K562 (cell line): ENCODE results near the gene PRSS38. TPM values are rescaled to one million over a fixed set of nuclear protein-coding genes. Genes with fewer than 3 reads are reported as not detected.
A peak's percentile ranks its signal among the peaks of the same experiment; 100 is the strongest.

Experiments used
- BACH1 ChIP-seq: fragments of 200-800 bp; sonication (Bioruptor generic); IDR thresholded peaks from 2 replicates; pipeline ENCODE4 v1.6.1; 2016; ENCODE audit warnings: missing genetic modification characterization, missing compliant biosample characterization
- BCLAF1 ChIP-seq, 2 experiments: fragments of 450-650 bp in 1 of 2; IDR thresholded peaks; 2 replicates each; pipeline ENCODE4 v1.6.1; 2011 to 2017; ENCODE audit warnings: low read depth in 2 of 2, antibody characterized with exemption in 1 of 2, borderline replicate concordance in 1 of 2, low read length in 1 of 2, mild to moderate bottlenecking in 1 of 2, mixed read lengths in 1 of 2; ENCODE audit not compliant: control insufficient read depth in 1 of 2
- BCOR ChIP-seq: fragments of 450-650 bp; IDR thresholded peaks from 2 replicates; pipeline ENCODE4 v1.6.1; 2016
- CREM ChIP-seq: IDR thresholded peaks from 2 replicates; pipeline ENCODE4 v1.6.1; 2014; ENCODE audit warnings: antibody characterized with exemption, low read depth
- DIDO1 ChIP-seq: fragments of 450-650 bp; IDR thresholded peaks from 2 replicates; pipeline ENCODE4 v1.6.1; 2016; ENCODE audit warnings: low read depth, missing biosample characterization, missing genetic modification characterization
- ERF ChIP-seq: fragments of 450-650 bp; formaldehyde crosslinking; IDR thresholded peaks from 2 replicates; pipeline ENCODE4 v1.4.0; 2020; ENCODE audit warnings: mild to moderate bottlenecking, mixed read lengths
- FOXJ2 ChIP-seq: fragments of 200-800 bp; sonication (Bioruptor generic); IDR thresholded peaks from 2 replicates; pipeline ENCODE4 v1.6.1; 2016; ENCODE audit warnings: missing genetic modification characterization, missing compliant biosample characterization
- LARP7 ChIP-seq: fragments of 450-650 bp; IDR thresholded peaks from 2 replicates; pipeline ENCODE4 v1.6.1; 2016
- PRMT5 ChIP-seq: sonication (generic); formaldehyde crosslinking; IDR thresholded peaks from 2 replicates; pipeline ENCODE4 v1.5.0; 2020; ENCODE audit warnings: missing genetic modification reagents
- REST ChIP-seq, 2 experiments: fragments of 450-650 bp; formaldehyde crosslinking in 1 of 2; IDR thresholded peaks; 2 replicates each; pipeline versions ENCODE4 v1.4.0 to v1.6.1; 2014 to 2020; ENCODE audit warnings: mild to moderate bottlenecking in 2 of 2, borderline replicate concordance in 1 of 2, low read depth in 1 of 2
- TGIF2 ChIP-seq: sonication (generic); formaldehyde crosslinking; IDR thresholded peaks from 2 replicates; pipeline ENCODE4 v1.8.1; 2022; ENCODE audit warnings: mild to moderate bottlenecking, missing genetic modification reagents, moderate library complexity
- YY1 ChIP-seq, 3 experiments: IDR thresholded peaks; 2 replicates each; pipeline ENCODE4 v1.6.1; 2011; ENCODE audit warnings: low read length in 2 of 3, mild to moderate bottlenecking in 2 of 3, moderate library complexity in 2 of 3, borderline replicate concordance in 1 of 3, control low read depth in 1 of 3, low read depth in 1 of 3; ENCODE audit not compliant: insufficient read depth in 3 of 3, insufficient replicate concordance in 2 of 3, control insufficient read depth in 1 of 3, insufficient read length in 1 of 3; ENCODE audit errors: extremely low read depth in 1 of 3
- ZNF507 ChIP-seq: conservative IDR thresholded peaks from 2 replicates; pipeline ENCODE4 v1.6.1; 2017; ENCODE audit warnings: missing genetic modification characterization, missing compliant biosample characterization
- ZNF655 ChIP-seq: fragments of 250-450 bp; sonication (Bioruptor Pico); IDR thresholded peaks from 2 replicates; pipeline ENCODE4 v1.5.0; 2021
- polyA plus RNA-seq, 8 experiments: library from polyadenylated mRNA; depleted of rRNA in 4 of 8; stranded (reverse) in 5 of 8; unstranded in 3 of 8; fragments of >200 nt; fragmentation: Nextera tagmentation in 2 of 8; fragmentation: Illumina TruSeq in 1 of 8; extraction: Ambion mirVana in 2 of 8; extraction: Trizol in 1 of 8; gene quantifications; 2 replicates each; pipeline versions ENCODE4 v1.2.1 to v1.2.3, GENCODE V29; 2011 to 2014; ENCODE audit warnings: inconsistent platforms in 1 of 8, missing spikeins in 1 of 8
- total RNA-seq, 7 experiments: library from RNA; depleted of rRNA in 6 of 7; stranded (reverse); fragments of >200 nt in 6 of 7; fragmentation: Illumina TruSeq in 2 of 7; extraction: Trizol in 2 of 7; gene quantifications; 2 replicates each; pipeline versions ENCODE4 v1.2.1 to v1.2.3, GENCODE V29; 2011 to 2021; ENCODE audit warnings: low replicate concordance in 1 of 7

Gene PRSS38
- total and polyA plus RNA-seq, 9 of the 15 experiments (the other 6 are each of a cell fraction or from before 2014, with no cell fraction given), result 0.09 to 0.14 TPM; not detected in 7

- TF ChIP-seq ZNF655 (CRISPR knock-in tag) (no peak), BCLAF1 (IDR thresholded peaks at IDR 0.05; ENCODE audit: borderline replicate concordance in 1 of 2, control insufficient read depth in 1 of 2, low read depth in 2 of 2, low read length in 1 of 2) (no peak), CREM (0 out of 2 replicates have a peak, but pooled peaks have one; percentile 25), TGIF2 (CRISPR knock-in tag) (no peak), YY1 (IDR thresholded peaks at IDR 0.05; ENCODE audit: borderline replicate concordance in 1 of 3, control insufficient read depth in 1 of 3, extremely low read depth in 1 of 3, insufficient read depth in 3 of 3, insufficient read length in 1 of 3, insufficient replicate concordance in 2 of 3, low read depth in 1 of 3, low read length in 2 of 3) (no peak), BACH1 (no peak), REST (IDR thresholded peaks at IDR 0.05; ENCODE audit: borderline replicate concordance) (no peak), REST (CRISPR knock-in tag; IDR thresholded peaks at IDR 0.05; ENCODE audit: low read depth) (no peak), DIDO1 (tag) (no peak), PRMT5 (CRISPR knock-in tag) (no peak), ERF (CRISPR knock-in tag) (no peak), ZNF507 (tag) (no peak), BCOR (no peak), FOXJ2 (peak; percentile 100), LARP7 (no peak)
Measured at GRCh38 chr1:227848430-227848932, 33.0 kb downstream of the PRSS38 start (continued).
